ENCODE measurements around the gene SYT2. TPM values are rescaled to one million over a fixed set of nuclear protein-coding genes. Genes with fewer than 3 reads are reported as not detected.

SYT2 gene
- total RNA-seq, 4 donors from 2014 or later = 0.11 to 0.19 TPM; not detected in 2

GRCh38 chr1:202658251-202658759 is 51.9 kb downstream of the SYT2 start:
- DNase-seq (ENCODE audit: extremely low spot score) = no peak
- Histone ChIP-seq H3K27me3 (peaks cover 0 to 58% (median 0%) of the 10 kb centered on the region in 4 donors), H3K4me3 (no peak overlapping the region), H3K36me3 (no peaks in the 10 kb centered on the region), H3K4me1 (no peaks in the 10 kb centered on the region), H3K9me3 (no peaks in the 10 kb centered on the region), H3K27ac (replicated peaks in 1 of 4) (no peak overlapping the region)
- TF ChIP-seq POLR2AphosphoS5 (IDR thresholded peaks at IDR 0.05) (no peak), POLR2A (IDR thresholded peaks at IDR 0.05; ENCODE audit: low read depth) (no peak), EP300 (IDR thresholded peaks at IDR 0.05) (no peak), CTCF (IDR thresholded peaks at IDR 0.05) (no peak)
- intact Hi-C loops (cut with DNase I) = no loop called here
- WGBS = 70% methylated on average over 8 of the region's 8 CpGs

GRCh38 chr1:202656951-202657646 is 53.2 kb downstream of the SYT2 start:
- Histone ChIP-seq H3K27me3 (peaks cover 0 to 53% (median 0%) of the 10 kb centered on the region in 4 donors), H3K9me3 (no peaks in the 10 kb centered on the region), H3K4me1 (no peaks in the 10 kb centered on the region), H3K27ac (replicated peaks in 1 of 4) (no peak overlapping the region), H3K4me3 (no peak overlapping the region), H3K36me3 (no peaks in the 10 kb centered on the region)
- 36% methylated on average over 6 of the region's 7 CpGs for WGBS
- no peak for TF ChIP-seq POLR2A (IDR thresholded peaks at IDR 0.05; ENCODE audit: low read depth)
- TF ChIP-seq POLR2AphosphoS5 (IDR thresholded peaks at IDR 0.05) = no peak
- TF ChIP-seq EP300 (IDR thresholded peaks at IDR 0.05) = no peak
- intact Hi-C loops (cut with DNase I) = no loop called here
- no peak for DNase-seq (ENCODE audit: extremely low spot score)

- TF ChIP-seq CTCF (IDR thresholded peaks at IDR 0.05) = no peak
- TF ChIP-seq POLR2AphosphoS5 (IDR thresholded peaks at IDR 0.05) = no peak
- no peak for TF ChIP-seq EP300 (IDR thresholded peaks at IDR 0.05)
- no peak for TF ChIP-seq POLR2A (IDR thresholded peaks at IDR 0.05; ENCODE audit: low read depth)
- H3K9me3 ChIP-seq = no peaks in the 10 kb centered on the region
- H3K27me3 ChIP-seq = peaks cover 0 to 47% (median 0%) of the 10 kb centered on the region in 4 donors
- no peak overlapping the region for H3K4me3 ChIP-seq
- H3K36me3 ChIP-seq = no peaks in the 10 kb centered on the region
- DNase-seq (ENCODE audit: extremely low spot score) = no peak
- WGBS = 65% methylated on average over 10 of the region's 10 CpGs
- H3K27ac ChIP-seq (replicated peaks in 1 of 4) = no peak overlapping the region
- intact Hi-C loops (cut with DNase I) = no loop called here
- H3K4me1 ChIP-seq = no peaks in the 10 kb centered on the region
Observed at GRCh38 chr1:202656057-202656456, 54.2 kb downstream of the SYT2 start.

GRCh38 chr1:202654079-202654478 is 56.2 kb downstream of the SYT2 start:
- Histone ChIP-seq H3K36me3 (no peaks in the 10 kb centered on the region), H3K4me3 (no peak overlapping the region), H3K4me1 (no peaks in the 10 kb centered on the region), H3K9me3 (no peaks in the 10 kb centered on the region), H3K27ac (replicated peaks in 1 of 4) (no peak overlapping the region), H3K27me3 (peaks cover 0 to 47% (median 0%) of the 10 kb centered on the region in 4 donors)
- intact Hi-C loops (cut with DNase I) = no loop called here
- WGBS = 68% methylated on average over 6 of the region's 6 CpGs
- DNase-seq (ENCODE audit: extremely low spot score) = no peak
- no peak for TF ChIP-seq CTCF (IDR thresholded peaks at IDR 0.05)
- no peak for TF ChIP-seq EP300 (IDR thresholded peaks at IDR 0.05)
- no peak for TF ChIP-seq POLR2A (IDR thresholded peaks at IDR 0.05; ENCODE audit: low read depth)
- no peak for TF ChIP-seq POLR2AphosphoS5 (IDR thresholded peaks at IDR 0.05)

- Histone ChIP-seq H3K27me3 (peaks cover 0 to 50% (median under 1%) of the 10 kb centered on the region in 4 donors), H3K36me3 (no peaks in the 10 kb centered on the region), H3K4me1 (no peaks in the 10 kb centered on the region), H3K27ac (replicated peaks in 1 of 4) (no peak overlapping the region), H3K4me3 (no peak overlapping the region), H3K9me3 (no peaks in the 10 kb centered on the region)
- no peak for DNase-seq (ENCODE audit: extremely low spot score)
- intact Hi-C loops (cut with DNase I) = no loop called here
- no peak for TF ChIP-seq CTCF (IDR thresholded peaks at IDR 0.05)
- no peak for TF ChIP-seq EP300 (IDR thresholded peaks at IDR 0.05)
- no peak for TF ChIP-seq POLR2A (IDR thresholded peaks at IDR 0.05; ENCODE audit: low read depth)
- 61% methylated on average over 13 of the region's 15 CpGs for WGBS
Observed at GRCh38 chr1:202649553-202650392, 60.5 kb downstream of the SYT2 start.

Data from esophagus muscularis mucosa (tissue), 4 donors.